Sigmoid colon (tissue), 4 donors: ENCODE measurements around the gene LRP8.

ENCODE experiments used
- EP300 ChIP-seq, 4 donors: sonication (generic); formaldehyde crosslinking; IDR thresholded peaks; one replicate each; pipeline ENCODE4 v1.6.1; 2017; ENCODE audit warnings: antibody characterized with exemption in 4 of 4
- POLR2A ChIP-seq, 2 donors: fragments of 450-650 bp; IDR thresholded peaks; one replicate each; pipeline ENCODE4 v1.6.1; 2016; ENCODE audit warnings: antibody characterized with exemption in 2 of 2, mild to moderate bottlenecking in 2 of 2, moderate library complexity in 2 of 2

- TF ChIP-seq EP300 (IDR thresholded peaks at IDR 0.05), result no peak
- no peak for TF ChIP-seq POLR2A (IDR thresholded peaks at IDR 0.05)
Measured at GRCh38 chr1:53198241-53198651, 129.6 kb downstream of the LRP8 start.
